WERI-Rb-1 (cell line): ENCODE results near the gene ELK1.
A peak's percentile ranks its signal among the peaks of the same experiment; 100 is the strongest.

Source experiments
- DNase-seq: peaks from one replicate; pipeline ENCODE4 v3.0.0-alpha.2; 2020
- H3K27ac ChIP-seq: fragments of 250-450 bp; sonication (Bioruptor Pico); 2 replicates; pipeline ENCODE4 v1.5.1; 2020; ENCODE audit warnings: mild to moderate bottlenecking, moderate library complexity
- H3K27me3 ChIP-seq: fragments of 250-450 bp; sonication (Bioruptor Pico); 2 replicates; pipeline ENCODE4 v1.5.1; 2021; ENCODE audit warnings: mild to moderate bottlenecking, low read depth, moderate library complexity; ENCODE audit not compliant: insufficient read depth, severe bottlenecking
- H3K36me3 ChIP-seq: fragments of 250-450 bp; sonication (Bioruptor Pico); 2 replicates; pipeline ENCODE4 v1.5.1; 2020; ENCODE audit warnings: mild to moderate bottlenecking, moderate library complexity
- H3K4me3 ChIP-seq: 2 replicates; pipeline ENCODE4 v1.5.1; 2011; ENCODE audit warnings: low read depth, mild to moderate bottlenecking, control low read depth, low read length
- H3K9me3 ChIP-seq: fragments of 250-450 bp; sonication (Bioruptor Pico); 2 replicates; pipeline ENCODE4 v1.5.1; 2021; ENCODE audit warnings: mild to moderate bottlenecking, moderate library complexity; ENCODE audit not compliant: severe bottlenecking
- CTCF ChIP-seq: IDR thresholded peaks from 2 replicates; pipeline ENCODE4 v1.5.1; 2011; ENCODE audit warnings: low read depth, mild to moderate bottlenecking, control low read depth, inconsistent platforms, low read length

Gene ELK1

GRCh38 chrX:47650164-47651042, at the start of gene ELK1:
Gene ELK1, minus strand, starts transcription at chrX:47650563. Its CDS starts 9,122 bp downstream, at chrX:47641441.
- DNase-seq: peak; percentile 95
- H3K27me3 ChIP-seq: peaks cover 5% of the 10 kb centered on the region
- H3K9me3 ChIP-seq: no peaks in the 10 kb centered on the region
- H3K36me3 ChIP-seq: peaks cover 6% of the 10 kb centered on the region; the same call in 1 of the 2 replicates
- peak within 1 kb of the TSS; percentile 75 for H3K27ac ChIP-seq
- no peak for TF ChIP-seq CTCF
- peak within 1 kb of the TSS; percentile 72 for H3K4me3 ChIP-seq

GRCh38 chrX:47697181-47697580, 46.8 kb upstream of the ELK1 start:
- Histone ChIP-seq H3K9me3 (no peaks in the 10 kb centered on the region), H3K4me3 (no peak overlapping the region)
- TF ChIP-seq CTCF: no peak

GRCh38 chrX:47690175-47690574, 39.8 kb upstream of the ELK1 start:
- no peak overlapping the region for H3K4me3 ChIP-seq
- no peaks in the 10 kb centered on the region for H3K36me3 ChIP-seq
- H3K27me3 ChIP-seq: no peaks in the 10 kb centered on the region
- H3K9me3 ChIP-seq: no peaks in the 10 kb centered on the region
- no peak for DNase-seq
- no peak overlapping the region for H3K27ac ChIP-seq
- no peak for TF ChIP-seq CTCF

More at GRCh38 chrX:47697181-47697580, 46.8 kb upstream of the ELK1 start:
- Histone ChIP-seq H3K27me3 (peaks cover 3% of the 10 kb centered on the region), H3K27ac (no peak overlapping the region), H3K36me3 (no peaks in the 10 kb centered on the region)
- no peak for DNase-seq

- no peak for DNase-seq
- H3K9me3 ChIP-seq: no peaks in the 10 kb centered on the region
- no peak overlapping the region for H3K27ac ChIP-seq
- H3K27me3 ChIP-seq: no peaks in the 10 kb centered on the region
- no peaks in the 10 kb centered on the region for H3K36me3 ChIP-seq
- no peak for TF ChIP-seq CTCF
- no peak overlapping the region for H3K4me3 ChIP-seq
These were observed 36.9 kb upstream of the ELK1 start for GRCh38 chrX:47687263-47687662.

GRCh38 chrX:47683829-47684205, 33.5 kb upstream of the ELK1 start:
- DNase-seq: no peak

More at GRCh38 chrX:47683829-47684205, 33.5 kb upstream of the ELK1 start:
- no peak for TF ChIP-seq CTCF
- no peak overlapping the region for H3K4me3 ChIP-seq
- H3K27ac ChIP-seq: no peak overlapping the region
- no peaks in the 10 kb centered on the region for H3K9me3 ChIP-seq
- no peaks in the 10 kb centered on the region for H3K27me3 ChIP-seq
- H3K36me3 ChIP-seq: no peaks in the 10 kb centered on the region
